ENCODE data around the gene TMX2. TPM values are rescaled to one million over a fixed set of nuclear protein-coding genes. Genes with fewer than 3 reads are reported as not detected.

TMX2 gene
- total RNA-seq, 1 experiment from 2014 or later: 151 TPM

- ChIA-PET POLR2A (interaction anchor here (0.6 to 4.7 kb wide), 5 partner anchors 8 to 112 kb away, joined by 3 to 22 read pairs (median 3); no protein-coding TSS in a partner anchor), CTCF (interaction anchor here (0.7 to 1.4 kb wide), 2 partner anchors 10 to 38 kb away, joined by 3 to 8 read pairs; no protein-coding TSS in a partner anchor)
- TSS peak; percentile 94 for BruUV-seq (replicated peaks)
- Histone ChIP-seq H3K4me1 (ENCODE audit: control insufficient read depth, insufficient read depth, low read length) (peaks cover 24% of the 10 kb centered on the region), H3K27ac (ENCODE audit: low read length) (peak overlapping the region; percentile 99), H3K36me3 (ENCODE audit: control insufficient read depth, insufficient read depth, low read length) (peaks cover 8% of the 10 kb centered on the region; the same call in 1 of the 2 replicates), H3K9me3 (ENCODE audit: control insufficient read depth, insufficient read depth, low read depth, low read length) (no peaks in the 10 kb centered on the region), H3K27me3 (ENCODE audit: control insufficient read depth, insufficient read depth, low read length) (no peaks in the 10 kb centered on the region), H3K4me3 (ENCODE audit: low read depth in 2 of 2, low read length in 2 of 2) (peak overlapping the region; percentile 90 to 99)
- in situ Hi-C loops (cut with HindIII; ENCODE audit: low pct_unique_long_range_greater_than_20kb, low sequenced_read_pairs) (no loop called here), intact Hi-C loops (cut with micrococcal nuclease; ENCODE audit: unreplicated experiment) (no loop called here)
- TF ChIP-seq CTCF (IDR thresholded peaks at IDR 0.05): no peak
- no peak for TF ChIP-seq POLR2AphosphoS5 (IDR thresholded peaks at IDR 0.05; ENCODE audit: low read depth, low read length)
- TF ChIP-seq REST (IDR thresholded peaks at IDR 0.05; ENCODE audit: insufficient read depth in 1 of 2, low read depth in 2 of 2, low read length in 1 of 2): no peak
- TF ChIP-seq SIN3A (IDR thresholded peaks at IDR 0.05; ENCODE audit: borderline replicate concordance, insufficient read depth, low read depth, low read length): no peak
- no peak for TF ChIP-seq TCF7L2 (IDR thresholded peaks at IDR 0.05; ENCODE audit: low read depth, low read length)
- ATAC-seq (no peak), DNase-seq (ENCODE audit: low read depth, low spot score) (no peak)
Measured at GRCh38 chr11:57762235-57762861, 50.0 kb downstream of the TMX2 start.

- ATAC-seq (peak; percentile 55), DNase-seq (ENCODE audit: low read depth, low spot score) (no peak)
- no peak for TF ChIP-seq POLR2AphosphoS5 (IDR thresholded peaks at IDR 0.05; ENCODE audit: low read depth, low read length)
- TF ChIP-seq CTCF (IDR thresholded peaks at IDR 0.05): peak; percentile 47
- no peaks in the 10 kb centered on the region for H3K9me3 ChIP-seq (ENCODE audit: control insufficient read depth, insufficient read depth, low read depth, low read length)
- intact Hi-C loops (cut with micrococcal nuclease; ENCODE audit: unreplicated experiment): no loop called here
- H3K4me3 ChIP-seq (ENCODE audit: low read depth in 2 of 2, low read length in 2 of 2): peak overlapping the region; percentile 90 to 99
- H3K27ac ChIP-seq (ENCODE audit: low read length): peak overlapping the region; percentile 99
- ChIA-PET POLR2A (interaction anchor here (4.7 kb wide), 1 partner anchor 15 kb away, joined by 22 read pairs; no protein-coding TSS in a partner anchor), CTCF (interaction anchor here (1.2 kb wide), 1 partner anchor 15 kb away, joined by 3 read pairs; no protein-coding TSS in a partner anchor)
- no TSS peak for BruUV-seq (replicated peaks)
- in situ Hi-C loops (cut with HindIII; ENCODE audit: low pct_unique_long_range_greater_than_20kb, low sequenced_read_pairs): no loop called here
- H3K4me1 ChIP-seq (ENCODE audit: control insufficient read depth, insufficient read depth, low read length): peaks cover 25% of the 10 kb centered on the region
- peaks cover 8% of the 10 kb centered on the region; the same call in 1 of the 2 replicates for H3K36me3 ChIP-seq (ENCODE audit: control insufficient read depth, insufficient read depth, low read length)
- no peaks in the 10 kb centered on the region for H3K27me3 ChIP-seq (ENCODE audit: control insufficient read depth, insufficient read depth, low read length)
Measured at GRCh38 chr11:57763568-57763967, 51.2 kb downstream of the TMX2 start.
